ENCODE results near the gene MRPS18A.
"Not testable (repeated sequence)": the region's sequence is repeated elsewhere in the genome, so short reads cannot be mapped to it uniquely, and the experiment has no call there.

The MRPS18A gene

GRCh38 chr6:43717389-43717788 lies 29.8 kb upstream of the MRPS18A start:
- no peak for DNase-seq (ENCODE audit: low read depth in 2 of 2)

GRCh38 chr6:43716099-43716498 lies 28.5 kb upstream of the MRPS18A start:
- no peak for DNase-seq (ENCODE audit: low read depth in 2 of 2)

GRCh38 chr6:43715056-43715788 lies 27.6 kb upstream of the MRPS18A start:
- DNase-seq (ENCODE audit: low read depth in 2 of 2), result no peak

- no peak for DNase-seq (ENCODE audit: low read depth in 2 of 2)
Observed at GRCh38 chr6:43714311-43715055, 26.9 kb upstream of the MRPS18A start.

GRCh38 chr6:43713643-43714310 lies 26.2 kb upstream of the MRPS18A start:
- DNase-seq (ENCODE audit: low read depth in 2 of 2), result no peak

GRCh38 chr6:43712579-43712978 lies 25.0 kb upstream of the MRPS18A start:
- DNase-seq (ENCODE audit: low read depth in 2 of 2), result no peak

GRCh38 chr6:43710576-43710975 lies 23.0 kb upstream of the MRPS18A start:
- no peak for DNase-seq (ENCODE audit: low read depth in 2 of 2)

- no peak for DNase-seq (ENCODE audit: low read depth in 2 of 2)
Observed at GRCh38 chr6:43709654-43710303, 22.2 kb upstream of the MRPS18A start.

- DNase-seq (ENCODE audit: low read depth in 2 of 2), result no peak
Observed at GRCh38 chr6:43708860-43709653, 21.5 kb upstream of the MRPS18A start.

- no peak for DNase-seq (ENCODE audit: low read depth in 2 of 2)
Observed at GRCh38 chr6:43707767-43708166, 20.2 kb upstream of the MRPS18A start.

- no peak for DNase-seq (ENCODE audit: low read depth in 2 of 2)
Observed at GRCh38 chr6:43707269-43707668, 19.7 kb upstream of the MRPS18A start.

- DNase-seq (ENCODE audit: low read depth in 2 of 2), result no peak
Observed at GRCh38 chr6:43706788-43707187, 19.2 kb upstream of the MRPS18A start.

GRCh38 chr6:43705996-43706395 lies 18.4 kb upstream of the MRPS18A start:
- no peak for DNase-seq (ENCODE audit: low read depth in 2 of 2)

- DNase-seq (ENCODE audit: low read depth in 2 of 2), result no peak
Observed at GRCh38 chr6:43703512-43704429, 16.2 kb upstream of the MRPS18A start.

- no peak for DNase-seq (ENCODE audit: low read depth in 2 of 2)
Observed at GRCh38 chr6:43702534-43703440, 15.2 kb upstream of the MRPS18A start.

- DNase-seq (ENCODE audit: low read depth in 2 of 2), result no peak
Observed at GRCh38 chr6:43702171-43702533, 14.6 kb upstream of the MRPS18A start.

GRCh38 chr6:43700939-43701560 lies 13.5 kb upstream of the MRPS18A start:
- DNase-seq (ENCODE audit: low read depth in 2 of 2), result not testable (repeated sequence)

GRCh38 chr6:43699564-43700186 lies 12.1 kb upstream of the MRPS18A start:
- DNase-seq (ENCODE audit: low read depth in 2 of 2), result no peak
